ENCODE data around the gene CACNB2. TPM values are rescaled to one million over a fixed set of nuclear protein-coding genes. Genes with fewer than 3 reads are reported as not detected.
"Not testable (repeated sequence)": the region's sequence is repeated elsewhere in the genome, so short reads cannot be mapped to it uniquely, and the experiment has no call there.

The CACNB2 gene
- total RNA-seq, 4 donors from 2014 or later, result 1.6 to 13.8 (median 5.0) TPM

GRCh38 chr10:18144396-18144795 lies 4.2 kb downstream of the CACNB2 start:
- WGBS, 2 donors, result 89 to 100% methylated on average over 1 of the region's 1 CpG
- no peaks in the 10 kb centered on the region for H3K36me3 ChIP-seq
- H3K27me3 ChIP-seq, result peaks cover 0 to 18% of the 10 kb centered on the region in 2 donors
- H3K9me3 ChIP-seq, result no peaks in the 10 kb centered on the region
- TF ChIP-seq POLR2A (IDR thresholded peaks at IDR 0.05) (no peak), CTCF (IDR thresholded peaks at IDR 0.05) (no peak), EP300 (IDR thresholded peaks at IDR 0.05) (no peak)
- peaks cover 0 to 16% (median 3%) of the 10 kb centered on the region in 4 donors for H3K4me1 ChIP-seq
- H3K4me3 ChIP-seq, result no peak overlapping the region
- no peak for DNase-seq (ENCODE audit: low spot score in 2 of 2)
- no peak overlapping the region for H3K27ac ChIP-seq

- H3K27me3 ChIP-seq, result peaks cover 0 to 13% of the 10 kb centered on the region in 2 donors
- peaks cover 0 to 13% (median 1%) of the 10 kb centered on the region in 4 donors for H3K4me1 ChIP-seq
- WGBS, 2 donors, result 62 to 66% methylated on average over 6 of the region's 6 CpGs
- no peaks in the 10 kb centered on the region for H3K36me3 ChIP-seq
- no peak for TF ChIP-seq EP300 (IDR thresholded peaks at IDR 0.05)
- H3K4me3 ChIP-seq, result no peak overlapping the region
- DNase-seq (ENCODE audit: low spot score in 2 of 2), result no peak
- H3K27ac ChIP-seq, result no peak overlapping the region
- no peaks in the 10 kb centered on the region for H3K9me3 ChIP-seq
Measured at GRCh38 chr10:18144928-18145327, 4.7 kb downstream of the CACNB2 start.

GRCh38 chr10:18145652-18146051 lies 5.4 kb downstream of the CACNB2 start:
- Histone ChIP-seq H3K36me3 (no peaks in the 10 kb centered on the region), H3K4me3 (no peak overlapping the region), H3K9me3 (no peaks in the 10 kb centered on the region), H3K27ac (no peak overlapping the region), H3K4me1 (peaks cover 0 to 8% (median 0%) of the 10 kb centered on the region in 4 donors), H3K27me3 (peaks cover 0 to 9% of the 10 kb centered on the region in 2 donors)
- WGBS, 2 donors, result 42 to 43% methylated on average over 2 of the region's 2 CpGs
- TF ChIP-seq EP300 (IDR thresholded peaks at IDR 0.05) (no peak), POLR2A (IDR thresholded peaks at IDR 0.05) (no peak), CTCF (IDR thresholded peaks at IDR 0.05) (no peak)
- DNase-seq (ENCODE audit: low spot score in 2 of 2), result no peak

- 83% methylated on average over 6 of the region's 6 CpGs for WGBS, 2 donors
- Histone ChIP-seq H3K27me3 (no peaks in the 10 kb centered on the region), H3K4me1 (no peaks in the 10 kb centered on the region)
Measured at GRCh38 chr10:18149196-18149800, 9.1 kb downstream of the CACNB2 start.

GRCh38 chr10:18151356-18151890 lies 11.2 kb downstream of the CACNB2 start:
- H3K36me3 ChIP-seq, result no peaks in the 10 kb centered on the region
- no peak for DNase-seq (ENCODE audit: low spot score in 2 of 2)
- no peak overlapping the region for H3K4me3 ChIP-seq
- no peaks in the 10 kb centered on the region for H3K4me1 ChIP-seq
- no peaks in the 10 kb centered on the region for H3K9me3 ChIP-seq
- 88 to 89% methylated on average over 5 of the region's 5 CpGs for WGBS, 2 donors
- H3K27me3 ChIP-seq, result no peaks in the 10 kb centered on the region
- no peak overlapping the region for H3K27ac ChIP-seq
- TF ChIP-seq EP300 (IDR thresholded peaks at IDR 0.05) (no peak), POLR2A (IDR thresholded peaks at IDR 0.05) (no peak), CTCF (IDR thresholded peaks at IDR 0.05) (no peak)

More at GRCh38 chr10:18149196-18149800, 9.1 kb downstream of the CACNB2 start:
- Histone ChIP-seq H3K27ac (no peak overlapping the region), H3K9me3 (no peaks in the 10 kb centered on the region), H3K36me3 (no peaks in the 10 kb centered on the region), H3K4me3 (no peak overlapping the region)
- no peak for TF ChIP-seq CTCF (IDR thresholded peaks at IDR 0.05)
- no peak for TF ChIP-seq EP300 (IDR thresholded peaks at IDR 0.05)
- no peak for TF ChIP-seq POLR2A (IDR thresholded peaks at IDR 0.05)
- DNase-seq (ENCODE audit: low spot score in 2 of 2), result no peak

- 95 to 100% methylated on average over 4 of the region's 4 CpGs for WGBS, 2 donors
- H3K4me3 ChIP-seq; H3K4me1 ChIP-seq; H3K9me3 ChIP-seq; DNase-seq (ENCODE audit: low spot score in 2 of 2); H3K36me3 ChIP-seq; H3K27me3 ChIP-seq; H3K27ac ChIP-seq: not testable (repeated sequence)
Measured at GRCh38 chr10:18153381-18153780, 13.2 kb downstream of the CACNB2 start.

Data from tibial nerve (tissue), 4 donors.